Dendritic cell treated with granulocyte-macrophage colony-stimulating factor and Interleukin-4, amounts not matched to agents 40 ng/mL and 50 ng/mL, for 4 days (primary cell): ENCODE data around the gene RCAN1.
"Not testable (repeated sequence)": the region's sequence is repeated elsewhere in the genome, so short reads cannot be mapped to it uniquely, and the experiment has no call there.

Experiments
- H3K27ac Mint-ChIP-seq: one replicate; pipeline ENCODE4 v1.8.0; 2022; ENCODE audit warnings: mild to moderate bottlenecking, mixed read lengths
- H3K27me3 Mint-ChIP-seq: one replicate; pipeline ENCODE4 v1.8.0; 2022; ENCODE audit warnings: mild to moderate bottlenecking, mixed read lengths
- H3K36me3 Mint-ChIP-seq: one replicate; pipeline ENCODE4 v1.8.0; 2022; ENCODE audit warnings: low read depth, mixed read lengths
- H3K4me1 Mint-ChIP-seq: one replicate; pipeline ENCODE4 v1.8.0; 2022; ENCODE audit warnings: low read depth, mixed read lengths
- H3K4me3 Mint-ChIP-seq: one replicate; pipeline ENCODE4 v1.8.0; 2022; ENCODE audit warnings: mild to moderate bottlenecking, moderate library complexity, mixed read lengths
- H3K9me3 Mint-ChIP-seq: one replicate; pipeline ENCODE4 v1.8.0; 2022; ENCODE audit warnings: mixed read lengths
- intact Hi-C: fragments of 100-400 bp; cut with micrococcal nuclease; formaldehyde crosslinking; loops from one replicate; pipeline ENCODE4 v1.15.0; 2022

The RCAN1 gene

GRCh38 chr21:34467333-34467732 lies 147.6 kb downstream of the RCAN1 start:
- intact Hi-C loops, H3K4me3 Mint-ChIP-seq, H3K36me3 Mint-ChIP-seq, H3K4me1 Mint-ChIP-seq, H3K9me3 Mint-ChIP-seq, H3K27me3 Mint-ChIP-seq, H3K27ac Mint-ChIP-seq: not testable (repeated sequence)
